GM19099 (cell line): Measurements from ENCODE around the gene RNF138.

Source experiments
- POLR2A ChIP-seq: IDR thresholded peaks from 3 replicates; pipeline ENCODE4 v1.6.1; 2011; ENCODE audit warnings: low read depth; ENCODE audit not compliant: insufficient read length; ENCODE audit errors: extremely low read depth

The RNF138 gene

GRCh38 chr18:32091325-32091723 is 350 bp upstream of the RNF138 start:
- TF ChIP-seq POLR2A: no peak

GRCh38 chr18:32092422-32093101 is 888 bp downstream of the RNF138 start:
- TF ChIP-seq POLR2A: peak; percentile 81

- no peak for TF ChIP-seq POLR2A
Observed at GRCh38 chr18:32093102-32093511, 1.4 kb downstream of the RNF138 start.

- no peak for TF ChIP-seq POLR2A
Observed at GRCh38 chr18:32093523-32093922, 1.8 kb downstream of the RNF138 start.

GRCh38 chr18:32095192-32095899 is 3.7 kb downstream of the RNF138 start:
- TF ChIP-seq POLR2A: no peak

- no peak for TF ChIP-seq POLR2A
Observed at GRCh38 chr18:32095900-32096229, 4.2 kb downstream of the RNF138 start.

- no peak for TF ChIP-seq POLR2A
Observed at GRCh38 chr18:32096946-32097345, 5.3 kb downstream of the RNF138 start.

- no peak for TF ChIP-seq POLR2A
Observed at GRCh38 chr18:32104516-32104915, 12.8 kb downstream of the RNF138 start.

GRCh38 chr18:32110005-32110404 is 18.3 kb downstream of the RNF138 start:
- TF ChIP-seq POLR2A: no peak

GRCh38 chr18:32111706-32112105 is 20.0 kb downstream of the RNF138 start:
- TF ChIP-seq POLR2A: no peak

- no peak for TF ChIP-seq POLR2A
Observed at GRCh38 chr18:32112826-32113225, 21.2 kb downstream of the RNF138 start.

- no peak for TF ChIP-seq POLR2A
Observed at GRCh38 chr18:32114293-32114942, 22.7 kb downstream of the RNF138 start.

GRCh38 chr18:32122039-32122438 is 30.4 kb downstream of the RNF138 start:
- no peak for TF ChIP-seq POLR2A

- no peak for TF ChIP-seq POLR2A
Observed at GRCh38 chr18:32126538-32126937, 34.9 kb downstream of the RNF138 start.

GRCh38 chr18:32135625-32136024 is 44.0 kb downstream of the RNF138 start:
- TF ChIP-seq POLR2A: no peak

- TF ChIP-seq POLR2A: no peak
Observed at GRCh38 chr18:32138332-32138982, 46.8 kb downstream of the RNF138 start.

- no peak for TF ChIP-seq POLR2A
Observed at GRCh38 chr18:32139835-32140283, 48.2 kb downstream of the RNF138 start.
